Right atrium auricular region (tissue), 2 donors: ENCODE measurements around the gene GMPS. TPM values are rescaled to one million over a fixed set of nuclear protein-coding genes. Genes with fewer than 3 reads are reported as not detected.
"Not testable (repeated sequence)": the region's sequence is repeated elsewhere in the genome, so short reads cannot be mapped to it uniquely, and the experiment has no call there.

Source experiments
- DNase-seq: peaks from one replicate; pipeline ENCODE4 v3.0.0-alpha.2; 2019; ENCODE audit warnings: low spot score
- H3K27ac ChIP-seq, 2 donors: fragments of 200-600 bp; sonication (generic); 1 replicate in 1 of 2; 2 replicates in 1 of 2; pipeline ENCODE4 v1.5.1; 2016 to 2019
- H3K27me3 ChIP-seq, 2 donors: fragments of 200-600 bp; sonication (generic); one replicate each; pipeline versions ENCODE4 v1.5.1 to v1.6.0; 2017 to 2019
- H3K36me3 ChIP-seq: fragments of 200-600 bp; sonication (generic); one replicate; pipeline ENCODE4 v1.5.1; 2016
- H3K4me1 ChIP-seq, 2 donors: fragments of 200-600 bp; sonication (generic); one replicate each; pipeline versions ENCODE4 v1.5.1 to v1.6.0; 2017 to 2019
- H3K4me3 ChIP-seq, 2 donors: fragments of 200-600 bp; sonication (generic); 1 replicate in 1 of 2; 2 replicates in 1 of 2; pipeline ENCODE4 v1.5.1; 2017 to 2019; ENCODE audit warnings: mild to moderate bottlenecking in 1 of 2, moderate library complexity in 1 of 2
- H3K9me3 ChIP-seq, 2 donors: fragments of 200-600 bp; sonication (generic); one replicate each; pipeline ENCODE4 v1.5.1; 2019
- CTCF ChIP-seq, 2 donors: fragments of 200-600 bp; sonication (generic); IDR thresholded peaks; one replicate each; pipeline ENCODE4 v1.5.1; 2019; ENCODE audit warnings: antibody characterized with exemption in 2 of 2
- total RNA-seq, 2 donors: library from RNA; depleted of rRNA; stranded (reverse); fragments of >200 nt; gene quantifications; one replicate each; pipeline ENCODE4 v1.1.0, GENCODE V29; 2016

The GMPS gene
- total RNA-seq, 2 donors from 2014 or later = 22.2 to 22.9 TPM

- no peak for TF ChIP-seq CTCF (IDR thresholded peaks at IDR 0.05)
- Histone ChIP-seq H3K27me3 (no peaks in the 10 kb centered on the region), H3K4me1 (peaks cover 0 to 12% of the 10 kb centered on the region in 2 donors), H3K4me3 (no peak overlapping the region), H3K36me3 (no peaks in the 10 kb centered on the region), H3K27ac (no peak overlapping the region), H3K9me3 (no peaks in the 10 kb centered on the region)
- DNase-seq = no peak
These were observed 14.8 kb downstream of the GMPS start for GRCh38 chr3:155885292-155885691.

- H3K4me1 ChIP-seq = peaks cover 0 to 19% of the 10 kb centered on the region in 2 donors
- not testable (repeated sequence) for H3K36me3 ChIP-seq, H3K27me3 ChIP-seq, DNase-seq, H3K9me3 ChIP-seq, H3K27ac ChIP-seq, H3K4me3 ChIP-seq
These were observed 15.9 kb downstream of the GMPS start for GRCh38 chr3:155886348-155886747.

GRCh38 chr3:155886915-155887314 is 16.5 kb downstream of the GMPS start:
- no peaks in the 10 kb centered on the region for H3K27me3 ChIP-seq

GRCh38 chr3:155889212-155889611 is 18.8 kb downstream of the GMPS start:
- no peaks in the 10 kb centered on the region for H3K9me3 ChIP-seq
- TF ChIP-seq CTCF (IDR thresholded peaks at IDR 0.05) = no peak
- H3K27ac ChIP-seq = no peak overlapping the region
- no peak for DNase-seq
- H3K36me3 ChIP-seq = peaks cover 5% of the 10 kb centered on the region
- no peaks in the 10 kb centered on the region for H3K27me3 ChIP-seq
- peaks cover 0 to 13% of the 10 kb centered on the region in 2 donors for H3K4me1 ChIP-seq
- H3K4me3 ChIP-seq = no peak overlapping the region

More at GRCh38 chr3:155886915-155887314, 16.5 kb downstream of the GMPS start:
- Histone ChIP-seq H3K4me3 (no peak overlapping the region), H3K27ac (no peak overlapping the region), H3K9me3 (no peaks in the 10 kb centered on the region), H3K4me1 (peaks cover 0 to 14% of the 10 kb centered on the region in 2 donors), H3K36me3 (no peaks in the 10 kb centered on the region)
- no peak for DNase-seq
- no peak for TF ChIP-seq CTCF (IDR thresholded peaks at IDR 0.05)

- H3K36me3 ChIP-seq = peaks cover 9% of the 10 kb centered on the region
- no peak for DNase-seq
- no peak overlapping the region for H3K27ac ChIP-seq
- H3K4me1 ChIP-seq = peaks cover 0 to 13% of the 10 kb centered on the region in 2 donors
- no peak overlapping the region for H3K4me3 ChIP-seq
- no peaks in the 10 kb centered on the region for H3K27me3 ChIP-seq
- no peaks in the 10 kb centered on the region for H3K9me3 ChIP-seq
- TF ChIP-seq CTCF (IDR thresholded peaks at IDR 0.05) = no peak
These were observed 19.5 kb downstream of the GMPS start for GRCh38 chr3:155889952-155890351.

- Histone ChIP-seq H3K4me1 (peaks cover 0 to 13% of the 10 kb centered on the region in 2 donors), H3K4me3 (no peak overlapping the region), H3K27ac (no peak overlapping the region), H3K36me3 (peaks cover 9% of the 10 kb centered on the region), H3K27me3 (no peaks in the 10 kb centered on the region), H3K9me3 (no peaks in the 10 kb centered on the region)
- no peak for TF ChIP-seq CTCF (IDR thresholded peaks at IDR 0.05)
- no peak for DNase-seq
These were observed 20.3 kb downstream of the GMPS start for GRCh38 chr3:155890671-155891190.
